H1 (cell line): ENCODE measurements around the gene KNCN. TPM values are rescaled to one million over a fixed set of nuclear protein-coding genes. Genes with fewer than 3 reads are reported as not detected.
A peak's percentile ranks its signal among the peaks of the same experiment; 100 is the strongest.

Source experiments
- CTCF ChIA-PET: fragments of 300-600 bp; sonication (Branson Sonifier 250); formaldehyde crosslinking; loops from one replicate; lab custom pipeline; 2021; ENCODE audit not compliant: partially characterized antibody; lab: Charles Lee
- POLR2A ChIA-PET: fragments of 300-600 bp; sonication (Branson Sonifier 250); formaldehyde crosslinking; loops from one replicate; lab custom pipeline; 2021; ENCODE audit warnings: inconsistent platforms; ENCODE audit not compliant: partially characterized antibody; lab: Charles Lee
- DNase-seq, 2 experiments: peaks; one replicate each; pipeline versions ENCODE4 v3.0.0 to v3.0.0-alpha.2; 2010 to 2022; ENCODE audit warnings: low spot score in 2 of 2, low read depth in 1 of 2, mixed read lengths in 1 of 2
- FAIRE-seq: peaks from 2 replicates; lab custom pipeline; 2011; peaks lifted over from hg19 to GRCh38; lab: Jason Lieb, UNC
- H2AFZ ChIP-seq: 2 replicates; pipeline ENCODE4 v1.8.1; 2012; ENCODE audit warnings: low read length, inconsistent platforms
- H2AK5ac ChIP-seq: 2 replicates; pipeline ENCODE4 v1.6.1; 2013; ENCODE audit warnings: low read depth, low read length
- H2BK120ac ChIP-seq: replicated peaks from 2 replicates; pipeline ENCODE3; 2013; ENCODE audit warnings: low read depth, low read length, inconsistent platforms
- H2BK12ac ChIP-seq: 2 replicates; pipeline ENCODE4 v1.6.1; 2013; ENCODE audit warnings: low read depth, low read length
- H2BK15ac ChIP-seq: 2 replicates; pipeline ENCODE4 v1.6.1; 2013; ENCODE audit warnings: low read length
- H2BK20ac ChIP-seq: 2 replicates; pipeline ENCODE4 v1.6.1; 2013; ENCODE audit warnings: low read length
- H2BK5ac ChIP-seq: 2 replicates; pipeline ENCODE4 v1.6.1; 2013; ENCODE audit warnings: low read depth, low read length
- H3K14ac ChIP-seq: 2 replicates; pipeline ENCODE4 v1.6.1; 2013; ENCODE audit warnings: inconsistent platforms; ENCODE audit not compliant: insufficient read length
- H3K18ac ChIP-seq: 2 replicates; pipeline ENCODE4 v1.6.1; 2013; ENCODE audit warnings: low read length; ENCODE audit errors: extremely low read depth
- H3K23ac ChIP-seq: 2 replicates; pipeline ENCODE4 v1.6.1; 2013; ENCODE audit warnings: inconsistent platforms; ENCODE audit not compliant: insufficient read length
- H3K23me2 ChIP-seq: 2 replicates; pipeline ENCODE4 v1.6.1; 2013; ENCODE audit warnings: low read depth, low read length
- H3K27ac ChIP-seq: 2 replicates; pipeline ENCODE4 v1.6.1; 2011; ENCODE audit warnings: low read depth, low read length, inconsistent platforms
- H3K27me3 ChIP-seq, 4 experiments: replicated peaks in 1 of 4; 1 replicate in 1 of 4; 2 replicates in 3 of 4; pipeline versions ENCODE4 v1.6.1 to v1.8.1; 2011 to 2013; ENCODE audit warnings: low read length in 3 of 4, mild to moderate bottlenecking in 3 of 4, inconsistent platforms in 2 of 4, mixed read lengths in 2 of 4, moderate library complexity in 1 of 4; ENCODE audit not compliant: control insufficient read depth in 3 of 4, insufficient read depth in 3 of 4; ENCODE audit errors: extremely low read depth in 1 of 4
- H3K36me3 ChIP-seq, 4 experiments: 2 replicates each; pipeline versions ENCODE4 v1.6.1 to v1.8.1; 2011 to 2013; ENCODE audit warnings: mild to moderate bottlenecking in 4 of 4, low read length in 3 of 4, moderate library complexity in 2 of 4, control low read depth in 1 of 4, inconsistent platforms in 1 of 4; ENCODE audit not compliant: insufficient read depth in 4 of 4, control insufficient read depth in 2 of 4
- H3K4ac ChIP-seq: replicated peaks from 2 replicates; pipeline ENCODE3; 2013; ENCODE audit warnings: low read length, low read depth, mixed read lengths, inconsistent platforms; ENCODE audit not compliant: insufficient read length
- H3K4me1 ChIP-seq, 4 experiments: replicated peaks in 1 of 4; 1 replicate in 1 of 4; 2 replicates in 3 of 4; pipeline versions ENCODE4 v1.6.1 to v1.8.1; 2011 to 2013; ENCODE audit warnings: low read length in 3 of 4, inconsistent platforms in 2 of 4, mixed read lengths in 1 of 4; ENCODE audit not compliant: insufficient read depth in 4 of 4, control insufficient read depth in 3 of 4
- H3K4me2 ChIP-seq, 2 experiments: 2 replicates each; pipeline versions ENCODE4 v1.6.1 to v1.8.1; 2011 to 2013; ENCODE audit warnings: low read depth in 2 of 2, low read length in 2 of 2, control low read depth in 1 of 2, inconsistent platforms in 1 of 2, mild to moderate bottlenecking in 1 of 2; ENCODE audit not compliant: insufficient read depth in 1 of 2
- H3K4me3 ChIP-seq, 4 experiments: fragments of 200-600, 300-600 bp in 1 of 4; sonication (generic), shearing (Covaris generic), sonication (Bioruptor Twin) in 1 of 4; 2 replicates each; pipeline versions ENCODE4 v1.5.1 to v1.8.1; 2011 to 2016; ENCODE audit warnings: low read length in 4 of 4, low read depth in 3 of 4, control low read depth in 2 of 4, inconsistent platforms in 2 of 4, mild to moderate bottlenecking in 2 of 4, mixed read lengths in 1 of 4, moderate library complexity in 1 of 4; ENCODE audit not compliant: insufficient read depth in 2 of 4; ENCODE audit errors: extremely low read depth in 1 of 4
- H3K56ac ChIP-seq: replicated peaks from 2 replicates; pipeline ENCODE3; 2013; ENCODE audit warnings: low read depth, mild to moderate bottlenecking, mixed read lengths, low read length, inconsistent platforms; ENCODE audit not compliant: insufficient read length
- H3K79me1 ChIP-seq: 2 replicates; pipeline ENCODE4 v1.6.1; 2013; ENCODE audit warnings: low read depth, low read length, control low read depth
- H3K79me2 ChIP-seq, 2 experiments: 2 replicates each; pipeline versions ENCODE4 v1.6.1 to v1.8.1; 2012 to 2013; ENCODE audit warnings: low read length in 2 of 2, mild to moderate bottlenecking in 2 of 2, inconsistent platforms in 1 of 2; ENCODE audit not compliant: insufficient read depth in 2 of 2, control insufficient read depth in 1 of 2
- H3K9ac ChIP-seq, 4 experiments: replicated peaks in 1 of 4; 1 replicate in 1 of 4; 2 replicates in 3 of 4; pipeline versions ENCODE4 v1.6.1 to v1.8.1; 2011 to 2013; ENCODE audit warnings: low read depth in 3 of 4, low read length in 3 of 4, control low read depth in 2 of 4, mild to moderate bottlenecking in 2 of 4, moderate library complexity in 2 of 4, inconsistent platforms in 1 of 4; ENCODE audit errors: extremely low read depth in 1 of 4
- H3K9me3 ChIP-seq, 2 experiments: 2 replicates each; pipeline versions ENCODE4 v1.6.1 to v1.8.1; 2012 to 2013; ENCODE audit warnings: mild to moderate bottlenecking in 2 of 2, moderate library complexity in 2 of 2, control low read depth in 1 of 2, inconsistent platforms in 1 of 2, low read depth in 1 of 2, low read length in 1 of 2, mixed read lengths in 1 of 2; ENCODE audit not compliant: insufficient read depth in 2 of 2
- H4K20me1 ChIP-seq, 2 experiments: replicated peaks in 1 of 2; 2 replicates each; pipeline versions ENCODE3 to v1.8.1; 2011 to 2013; ENCODE audit warnings: inconsistent platforms in 2 of 2, low read length in 2 of 2, mild to moderate bottlenecking in 1 of 2; ENCODE audit not compliant: insufficient read depth in 2 of 2, control insufficient read depth in 1 of 2
- H4K5ac ChIP-seq: 2 replicates; pipeline ENCODE4 v1.6.1; 2013; ENCODE audit warnings: low read length, low read depth, mixed read lengths, inconsistent platforms; ENCODE audit not compliant: insufficient read length
- H4K8ac ChIP-seq: 2 replicates; pipeline ENCODE4 v1.8.0; 2013; ENCODE audit warnings: mild to moderate bottlenecking, moderate library complexity, low read length, inconsistent platforms; ENCODE audit not compliant: insufficient read depth; ENCODE audit errors: extremely low read depth
- H4K91ac ChIP-seq: replicated peaks from 2 replicates; pipeline ENCODE3; 2013; ENCODE audit warnings: low read length, mixed read lengths, inconsistent platforms; ENCODE audit not compliant: insufficient read length
- CREB1 ChIP-seq: IDR thresholded peaks from 2 replicates; pipeline ENCODE4 v1.6.1; 2012; ENCODE audit warnings: inconsistent platforms
- EGR1 ChIP-seq: IDR thresholded peaks from 2 replicates; pipeline ENCODE4 v1.6.1; 2011; ENCODE audit warnings: low read depth, low read length, borderline replicate concordance
- HDAC6 ChIP-seq: IDR thresholded peaks from one replicate; pipeline ENCODE4 v1.7.1; 2012; ENCODE audit warnings: low read depth, mild to moderate bottlenecking, inconsistent platforms, low read length, moderate library complexity
- KDM4A ChIP-seq: IDR thresholded peaks from one replicate; pipeline ENCODE4 v1.7.1; 2012; ENCODE audit warnings: low read depth, mild to moderate bottlenecking, moderate library complexity, low read length, inconsistent platforms; ENCODE audit not compliant: severe bottlenecking
- KDM5A ChIP-seq: fragments of 200-600 bp; IDR thresholded peaks from 2 replicates; pipeline ENCODE4 v1.7.1; 2012; ENCODE audit warnings: mild to moderate bottlenecking, low read length, inconsistent platforms, mixed read lengths
- PHF8 ChIP-seq: fragments of 200-600 bp; sonication (generic); conservative IDR thresholded peaks from 2 replicates; pipeline ENCODE4 v1.7.1; 2012; ENCODE audit warnings: low read depth, mild to moderate bottlenecking, inconsistent platforms, low read length, moderate library complexity
- POU5F1 ChIP-seq: IDR thresholded peaks from 2 replicates; pipeline ENCODE4 v1.6.1; 2011; ENCODE audit warnings: low read depth, mild to moderate bottlenecking, low read length, moderate library complexity
- SAP30 ChIP-seq: fragments of 300-600 bp; sonication (generic); IDR thresholded peaks from 2 replicates; pipeline ENCODE4 v1.7.1; 2012; ENCODE audit warnings: low read length, moderate library complexity, mild to moderate bottlenecking, inconsistent platforms; ENCODE audit not compliant: insufficient read depth, insufficient replicate concordance
- SIX5 ChIP-seq: IDR thresholded peaks from 2 replicates; pipeline ENCODE4 v1.6.1; 2011; ENCODE audit warnings: mild to moderate bottlenecking, low read depth, low read length
- SUZ12 ChIP-seq: fragments of 200-600 bp; sonication (generic); IDR thresholded peaks from 2 replicates; pipeline ENCODE4 v1.6.1; 2012; ENCODE audit warnings: mild to moderate bottlenecking, inconsistent platforms, low read length, moderate library complexity, mixed read lengths
- TAF1 ChIP-seq: IDR thresholded peaks from 2 replicates; pipeline ENCODE4 v1.6.1; 2011; ENCODE audit warnings: mild to moderate bottlenecking, low read depth, low read length
- TCF12 ChIP-seq: IDR thresholded peaks from 2 replicates; pipeline ENCODE4 v1.6.1; 2011; ENCODE audit warnings: low read depth, mild to moderate bottlenecking, low read length
- WGBS, 2 experiments: shearing (Covaris generic) in 1 of 2; methylation state at CpG; one replicate each; pipeline versions ENCODE4 v1.1.6 to v1.1.7; 2013 to 2015; ENCODE audit warnings: low lambda C conversion rate in 2 of 2, mixed read lengths in 2 of 2, inconsistent platforms in 1 of 2, low coverage in 1 of 2, missing lambda C conversion rate in 1 of 2; ENCODE audit not compliant: insufficient replicate concordance in 2 of 2, insufficient coverage in 1 of 2, insufficient read length in 1 of 2; ENCODE audit errors: extremely low coverage in 1 of 2, missing lambda C conversion rate in 1 of 2; 5-methylcytosine and 5-hydroxymethylcytosine counted together
- polyA plus RNA-seq, 7 experiments: library from polyadenylated mRNA; depleted of rRNA in 3 of 7; stranded (reverse) in 5 of 7; unstranded in 2 of 7; fragments of >200 nt in 5 of 7; fragments of 200-250 nt in 2 of 7; gene quantifications; 1 replicate in 5 of 7; 2 replicates in 1 of 7; 4 replicates in 1 of 7; pipeline versions ENCODE4 v1.2.1 to v1.2.3, GENCODE V29; 2011 to 2013; ENCODE audit warnings: missing spikeins in 2 of 7, mixed read lengths in 2 of 7
- total RNA-seq: library from RNA; stranded (reverse); fragmentation: NEBNext Ultra II Directional; extraction: Animal tissue kit (Norgen Biotek cat#: 25700); gene quantifications from 2 replicates; pipeline ENCODE4 v1.2.1, GENCODE V29; 2021

KNCN gene
- total and polyA plus RNA-seq, 2 of the 8 experiments (the other 6 are each of a cell fraction or from before 2014, with no cell fraction given) = not detected

DNA sequence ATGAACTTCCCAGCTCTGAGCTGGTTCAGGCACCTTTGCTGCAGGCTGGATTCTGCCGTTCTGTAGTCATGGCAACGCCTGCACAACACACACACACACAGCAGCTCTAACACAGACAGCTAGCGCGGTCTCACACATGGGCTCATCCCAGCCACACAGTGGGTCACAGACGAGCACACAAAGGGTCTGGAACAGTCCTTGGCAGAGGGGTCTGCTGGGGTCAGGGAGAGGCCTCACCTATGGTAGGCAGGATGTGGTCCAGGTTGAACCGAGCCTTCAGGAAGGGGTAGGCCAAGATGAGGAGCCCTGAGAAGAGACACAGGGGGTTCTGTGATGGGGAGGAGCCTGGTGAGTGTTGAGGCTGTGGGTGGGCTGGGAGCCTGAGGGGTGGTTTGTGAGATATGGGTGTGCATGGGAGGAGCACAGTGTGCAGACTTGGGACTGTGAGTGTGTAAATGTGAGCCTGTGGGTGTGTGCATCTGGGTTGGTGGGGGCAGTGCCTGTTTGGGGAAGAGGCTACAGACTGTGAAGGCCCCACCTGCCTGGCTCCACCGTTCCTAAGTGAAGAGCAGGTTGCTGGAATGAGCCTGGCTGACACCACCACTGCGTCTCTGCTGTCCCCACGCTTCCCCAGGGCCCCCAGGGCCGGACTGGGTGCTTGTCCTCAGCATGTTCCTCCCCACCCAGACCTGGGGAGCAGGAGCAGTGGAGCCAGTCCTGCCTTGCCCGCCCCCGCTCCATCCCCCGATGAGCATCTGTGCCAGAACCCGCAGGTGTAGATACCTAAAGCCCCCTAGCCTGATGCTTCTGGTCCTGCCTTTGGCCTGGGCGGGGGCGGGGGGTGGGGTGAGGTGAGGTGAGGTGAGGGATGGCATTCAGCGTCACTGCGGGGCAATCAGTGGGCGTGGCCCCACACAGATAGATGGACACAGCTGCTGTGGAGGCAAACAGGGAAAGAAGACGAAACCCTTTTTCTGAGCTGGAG lies 1.5 kb downstream of the KNCN start:
- no peak overlapping the region for H3K23ac ChIP-seq
- no peak for DNase-seq
- H4K8ac ChIP-seq = peak overlapping the region; percentile 60
- H3K27me3 ChIP-seq = peaks cover 10 to 22% (median 19%) of the 10 kb centered on the region in 4 experiments
- WGBS, 2 experiments = 78% methylated on average over 17 of the region's 20 CpGs; no CpG with 5 or more reads in 1 of the 2 experiments
- H2BK15ac ChIP-seq = peak overlapping the region; percentile 31; the same call in 1 of the 2 replicates
- no peak overlapping the region for H3K14ac ChIP-seq
- 0 out of 2 replicates have a peak overlapping the region, but pooled peaks have one; percentile 33 for H2AFZ ChIP-seq
- POLR2A ChIA-PET = no interaction called here
- H3K18ac ChIP-seq = peak overlapping the region; percentile 48
- no peaks in the 10 kb centered on the region for H3K79me2 ChIP-seq
- no peak overlapping the region for H2BK120ac ChIP-seq
- H4K20me1 ChIP-seq = no peaks in the 10 kb centered on the region
- no peaks in the 10 kb centered on the region for H3K79me1 ChIP-seq
- CTCF ChIA-PET = interaction anchor here (0.6 to 25.0 kb wide), 24 partner anchors 9 to 650 kb away, joined by 3 to 1068 read pairs (median 4); partner anchors contain the start of genes DMBX1, MKNK1 and MOB3C
- no peak overlapping the region; a peak in 1 of 4 replicates for H3K4me2 ChIP-seq
- no peak overlapping the region for H4K5ac ChIP-seq
- H3K36me3 ChIP-seq = no peaks in the 10 kb centered on the region
- no peak overlapping the region; a peak in 1 of 7 replicates for H3K9ac ChIP-seq
- FAIRE-seq = no peak
- H2BK5ac ChIP-seq = no peak overlapping the region
- no peaks in the 10 kb centered on the region for H3K23me2 ChIP-seq
- no peaks in the 10 kb centered on the region for H3K9me3 ChIP-seq
- H3K27ac ChIP-seq = no peak overlapping the region
- peak overlapping the region; percentile 77; the same call in 1 of the 2 replicates for H2BK12ac ChIP-seq
- peaks cover 0 to 15% (median 10%) of the 10 kb centered on the region in 4 experiments; a peak in 6 of 7 replicates for H3K4me1 ChIP-seq
- no peak overlapping the region for H3K56ac ChIP-seq
- no peak overlapping the region for H3K4me3 ChIP-seq
- 0 out of 2 replicates have a peak overlapping the region, but pooled peaks have one; percentile 33 for H2AK5ac ChIP-seq
- no peak overlapping the region for H3K4ac ChIP-seq
- 0 out of 2 replicates have a peak overlapping the region, but pooled peaks have one; percentile 34 for H2BK20ac ChIP-seq
- no peak overlapping the region for H4K91ac ChIP-seq
- no peak for TF ChIP-seq HDAC6
- no peak for TF ChIP-seq SIX5
- TF ChIP-seq PHF8 = no peak
- TF ChIP-seq SAP30 = no peak
- no peak for TF ChIP-seq KDM5A
- TF ChIP-seq SUZ12 = no peak
- no peak for TF ChIP-seq TCF12
- no peak for TF ChIP-seq TAF1
- TF ChIP-seq CREB1 = no peak
- no peak for TF ChIP-seq KDM4A
- no peak for TF ChIP-seq EGR1
- TF ChIP-seq POU5F1 = no peak
